ENCODE results near the gene FAM120B.

- TF ChIP-seq POLR2A (IDR thresholded peaks at IDR 0.05; ENCODE audit: low read depth, low read length): no peak
- TF ChIP-seq POLR2AphosphoS5 (IDR thresholded peaks at IDR 0.05; ENCODE audit: low read depth, low read length): no peak
- TF ChIP-seq TAF1 (IDR thresholded peaks at IDR 0.05; ENCODE audit: borderline replicate concordance, low read depth, low read length): no peak
Measured at GRCh38 chr6:170260686-170261085, 45.9 kb upstream of the FAM120B start.

Data from GM12892 (cell line).